MM.1S (cell line): ENCODE measurements around the gene KAT6B.

Source experiments
- DNase-seq: peaks from one replicate; pipeline ENCODE4 v3.0.0-alpha.2; 2015
- H2AFZ ChIP-seq: fragments of 300-600 bp; sonication (generic); 2 replicates; pipeline ENCODE4 v1.6.0; 2016; ENCODE audit warnings: antibody characterized with exemption, low read length
- H3F3A ChIP-seq: fragments of 300-600 bp; sonication (generic); 2 replicates; pipeline ENCODE4 v1.6.1; 2016; ENCODE audit warnings: mild to moderate bottlenecking, antibody characterized with exemption, low read length, moderate library complexity, mixed read lengths; ENCODE audit not compliant: insufficient read depth
- H3K27ac ChIP-seq: fragments of 300-600 bp; sonication (generic); 2 replicates; pipeline ENCODE4 v1.5.1; 2016; ENCODE audit warnings: mild to moderate bottlenecking, low read length
- H3K27me3 ChIP-seq: fragments of 300-600 bp; sonication (generic); replicated peaks from 2 replicates; pipeline ENCODE4 v1.6.0; 2016; ENCODE audit warnings: low read length; ENCODE audit not compliant: insufficient read depth
- H3K36me3 ChIP-seq: fragments of 300-600 bp; sonication (generic); replicated peaks from 2 replicates; pipeline ENCODE4 v1.6.1; 2016; ENCODE audit warnings: mild to moderate bottlenecking, low read length, mixed read lengths; ENCODE audit not compliant: insufficient read depth
- H3K4me1 ChIP-seq: fragments of 300-600 bp; sonication (generic); 2 replicates; pipeline ENCODE4 v1.6.1; 2016; ENCODE audit warnings: low read length, mixed read lengths
- H3K4me2 ChIP-seq: fragments of 300-600 bp; sonication (generic); 2 replicates; pipeline ENCODE4 v1.6.0; 2016; ENCODE audit warnings: low read depth, low read length
- H3K4me3 ChIP-seq: fragments of 300-600 bp; sonication (generic); 2 replicates; pipeline ENCODE4 v1.5.1; 2016; ENCODE audit warnings: low read length, mixed read lengths
- H3K79me2 ChIP-seq: fragments of 300-600 bp; sonication (generic); 2 replicates; pipeline ENCODE4 v1.6.1; 2016; ENCODE audit warnings: mixed run types, low read length, mixed read lengths
- H3K9ac ChIP-seq: fragments of 300-600 bp; sonication (generic); 2 replicates; pipeline ENCODE4 v1.6.1; 2016; ENCODE audit warnings: low read length, mixed read lengths
- H3K9me2 ChIP-seq: fragments of 300-600 bp; sonication (generic); replicated peaks from 2 replicates; pipeline ENCODE4 v1.6.1; 2016; ENCODE audit warnings: mild to moderate bottlenecking, low read length, mixed read lengths; ENCODE audit not compliant: insufficient read depth
- H3K9me3 ChIP-seq: fragments of 300-600 bp; sonication (generic); replicated peaks from 2 replicates; pipeline ENCODE4 v1.6.1; 2016; ENCODE audit warnings: mild to moderate bottlenecking, low read length, mixed read lengths; ENCODE audit not compliant: insufficient read depth
- H4K20me1 ChIP-seq: fragments of 300-600 bp; sonication (generic); 2 replicates; pipeline ENCODE4 v1.6.1; 2016; ENCODE audit warnings: mild to moderate bottlenecking, low read length, moderate library complexity, mixed read lengths; ENCODE audit not compliant: insufficient read depth
- EZH2 ChIP-seq: fragments of 300-600 bp; sonication (generic); optimal IDR thresholded peaks from 2 replicates; pipeline ENCODE3; 2017; ENCODE audit warnings: low read depth, mild to moderate bottlenecking, antibody characterized with exemption, low read length, mixed read lengths
- EZH2phosphoT487 ChIP-seq: fragments of 300-600 bp; sonication (generic); IDR thresholded peaks from 2 replicates; pipeline ENCODE4 v1.6.1; 2018; ENCODE audit warnings: antibody characterized with exemption, low read length
- TF ChIP-seq, protein P1 (sequence below): fragments of 300-600 bp; sonication (generic); IDR thresholded peaks from 2 replicates; pipeline ENCODE4 v1.5.1; 2016; ENCODE audit warnings: antibody characterized with exemption, low read length, mixed read lengths

KAT6B gene

DNA sequence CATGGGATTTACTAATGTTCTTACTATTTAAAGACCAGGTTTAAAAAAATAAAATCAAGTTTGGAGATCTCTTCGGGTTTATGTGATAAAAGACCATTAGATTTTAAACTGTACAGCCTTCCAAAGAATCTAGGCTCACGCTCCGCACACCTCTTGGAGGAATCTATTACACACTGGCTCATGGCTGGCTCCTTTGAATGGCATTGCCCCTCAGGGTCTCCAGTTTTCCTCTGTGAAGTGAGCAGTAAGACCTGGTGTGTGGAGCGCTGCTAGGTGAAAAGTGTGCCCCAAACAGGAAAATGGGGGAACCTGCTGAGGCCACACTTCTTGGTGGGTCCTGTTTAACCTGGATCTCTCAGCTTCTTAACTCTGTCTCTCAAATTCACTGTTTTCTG, 142.3 kb downstream of the KAT6B start:
- Histone ChIP-seq H3K27ac (peak overlapping the region; percentile 24; the same call in 1 of the 2 replicates), H3K9me3 (no peaks in the 10 kb centered on the region), H3K36me3 (no peaks in the 10 kb centered on the region), H3K9me2 (no peaks in the 10 kb centered on the region), H3K4me3 (0 out of 2 replicates have a peak overlapping the region, but pooled peaks have one; percentile 5), H3K27me3 (no peaks in the 10 kb centered on the region), H3K9ac (no peak overlapping the region), H3K4me2 (peak overlapping the region; percentile 46), H3K79me2 (peaks cover 30% of the 10 kb centered on the region), H4K20me1 (no peaks in the 10 kb centered on the region), H3F3A (0 out of 2 replicates have a peak, but pooled peaks cover 7% of the 10 kb centered on the region), H3K4me1 (peaks cover 34% of the 10 kb centered on the region), H2AFZ (no peak overlapping the region)
- TF ChIP-seq EZH2phosphoT487: no peak
- TF ChIP-seq EZH2: no peak
- TF ChIP-seq, protein P1, sequence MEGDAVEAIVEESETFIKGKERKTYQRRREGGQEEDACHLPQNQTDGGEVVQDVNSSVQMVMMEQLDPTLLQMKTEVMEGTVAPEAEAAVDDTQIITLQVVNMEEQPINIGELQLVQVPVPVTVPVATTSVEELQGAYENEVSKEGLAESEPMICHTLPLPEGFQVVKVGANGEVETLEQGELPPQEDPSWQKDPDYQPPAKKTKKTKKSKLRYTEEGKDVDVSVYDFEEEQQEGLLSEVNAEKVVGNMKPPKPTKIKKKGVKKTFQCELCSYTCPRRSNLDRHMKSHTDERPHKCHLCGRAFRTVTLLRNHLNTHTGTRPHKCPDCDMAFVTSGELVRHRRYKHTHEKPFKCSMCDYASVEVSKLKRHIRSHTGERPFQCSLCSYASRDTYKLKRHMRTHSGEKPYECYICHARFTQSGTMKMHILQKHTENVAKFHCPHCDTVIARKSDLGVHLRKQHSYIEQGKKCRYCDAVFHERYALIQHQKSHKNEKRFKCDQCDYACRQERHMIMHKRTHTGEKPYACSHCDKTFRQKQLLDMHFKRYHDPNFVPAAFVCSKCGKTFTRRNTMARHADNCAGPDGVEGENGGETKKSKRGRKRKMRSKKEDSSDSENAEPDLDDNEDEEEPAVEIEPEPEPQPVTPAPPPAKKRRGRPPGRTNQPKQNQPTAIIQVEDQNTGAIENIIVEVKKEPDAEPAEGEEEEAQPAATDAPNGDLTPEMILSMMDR: no peak
- DNase-seq: no peak

DNA sequence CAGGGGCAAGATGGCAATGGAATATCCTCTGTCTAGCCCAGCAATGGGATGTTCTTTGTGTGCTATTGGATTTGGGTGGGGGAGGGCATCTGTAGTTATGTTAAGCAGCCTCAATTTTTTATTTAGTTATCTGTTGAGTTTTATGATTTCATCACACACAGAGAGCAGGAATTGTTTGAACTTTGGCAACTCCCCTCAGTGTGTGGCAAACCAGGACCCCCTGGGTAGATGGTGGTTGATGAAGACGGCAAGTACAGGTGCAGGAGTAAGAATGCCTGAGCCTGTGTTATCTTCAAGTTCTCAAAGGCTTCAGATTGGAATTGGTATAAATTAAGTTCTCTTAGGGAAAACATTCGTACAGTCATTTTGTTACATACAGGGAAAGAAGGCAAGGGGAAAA, 142.7 kb downstream of the KAT6B start:
- no peak for DNase-seq
- no peak overlapping the region for H2AFZ ChIP-seq
- TF ChIP-seq EZH2 (no peak), EZH2phosphoT487 (no peak)
- TF ChIP-seq, protein P1: no peak
- 0 out of 2 replicates have a peak, but pooled peaks cover 7% of the 10 kb centered on the region for H3F3A ChIP-seq
- H3K36me3 ChIP-seq: no peaks in the 10 kb centered on the region
- peaks cover 30% of the 10 kb centered on the region for H3K79me2 ChIP-seq
- H3K27me3 ChIP-seq: no peaks in the 10 kb centered on the region
- H3K27ac ChIP-seq: peak overlapping the region; percentile 24; the same call in 1 of the 2 replicates
- H3K9ac ChIP-seq: no peak overlapping the region
- H4K20me1 ChIP-seq: no peaks in the 10 kb centered on the region
- H3K4me1 ChIP-seq: peaks cover 31% of the 10 kb centered on the region
- H3K9me2 ChIP-seq: no peaks in the 10 kb centered on the region
- no peak overlapping the region for H3K4me3 ChIP-seq
- H3K9me3 ChIP-seq: no peaks in the 10 kb centered on the region
- H3K4me2 ChIP-seq: peak overlapping the region; percentile 46

DNA sequence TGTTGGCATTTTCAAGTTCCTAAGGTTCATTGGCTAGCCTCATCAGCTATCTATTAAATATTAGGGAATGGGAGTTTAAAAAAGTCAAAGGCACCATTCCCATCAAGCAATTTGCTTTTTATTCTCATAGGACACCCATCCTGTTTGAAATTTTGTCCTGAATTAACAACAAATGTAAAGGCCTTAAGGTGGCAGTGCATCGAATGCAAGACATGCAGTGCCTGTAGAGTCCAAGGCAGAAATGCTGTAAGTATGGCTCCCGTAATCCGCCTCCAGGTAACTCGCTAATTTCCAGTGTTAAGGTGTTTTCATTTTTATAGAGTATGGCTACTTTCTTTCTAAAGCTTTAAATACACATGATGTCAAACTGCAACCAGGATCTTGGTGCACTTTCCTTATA, 143.1 kb downstream of the KAT6B start:
- Histone ChIP-seq H3K27ac (no peak overlapping the region), H3K9me3 (no peaks in the 10 kb centered on the region), H3K9me2 (no peaks in the 10 kb centered on the region), H2AFZ (no peak overlapping the region), H3F3A (0 out of 2 replicates have a peak, but pooled peaks cover 7% of the 10 kb centered on the region), H3K4me3 (no peak overlapping the region), H3K4me1 (peaks cover 27% of the 10 kb centered on the region), H3K4me2 (no peak overlapping the region), H4K20me1 (no peaks in the 10 kb centered on the region), H3K79me2 (peaks cover 30% of the 10 kb centered on the region), H3K9ac (no peak overlapping the region), H3K27me3 (no peaks in the 10 kb centered on the region), H3K36me3 (no peaks in the 10 kb centered on the region)
- TF ChIP-seq, protein P1: no peak
- TF ChIP-seq EZH2 (no peak), EZH2phosphoT487 (no peak)
- DNase-seq: no peak
